Adrenal gland (tissue), 5 donors: ENCODE results near the gene CNST.

ENCODE experiments used
- CTCF ChIP-seq, 6 experiments: fragments of 450-650 bp in 4 of 6; fragments of 200-600 bp in 2 of 6; sonication (generic) in 1 of 6; IDR thresholded peaks; 1 replicate in 5 of 6; 2 replicates in 1 of 6; pipeline versions ENCODE4 v1.5.1 to v1.8.0; 2016 to 2021; ENCODE audit warnings: antibody characterized with exemption in 6 of 6, mild to moderate bottlenecking in 2 of 6, moderate library complexity in 1 of 6
- POLR2A ChIP-seq, 2 donors: fragments of 450-650 bp; IDR thresholded peaks; one replicate each; pipeline ENCODE4 v1.6.1; 2017; ENCODE audit warnings: antibody characterized with exemption in 2 of 2, mild to moderate bottlenecking in 2 of 2, moderate library complexity in 1 of 2
- donor health status: DM: no; HTN: no; CAD: no.

- TF ChIP-seq CTCF (IDR thresholded peaks at IDR 0.05): no peak
- no peak for TF ChIP-seq POLR2A (IDR thresholded peaks at IDR 0.05)
Observed at GRCh38 chr1:246583056-246583440, 16.8 kb downstream of the CNST start.
